AG09309 (cell line): ENCODE data around the gene GNAT1.

Experiments used
- DNase-seq: peaks from one replicate; pipeline ENCODE4 v3.0.0-alpha.2; 2010; ENCODE audit warnings: low read depth
- H3K4me3 ChIP-seq: 2 replicates; pipeline ENCODE4 v1.5.1; 2011; ENCODE audit warnings: mild to moderate bottlenecking, low read depth, low read length, moderate library complexity; ENCODE audit not compliant: control insufficient read depth
- CTCF ChIP-seq: IDR thresholded peaks from 2 replicates; pipeline ENCODE4 v1.5.1; 2011; ENCODE audit warnings: mild to moderate bottlenecking, low read depth, low read length, inconsistent platforms; ENCODE audit not compliant: insufficient read depth, control insufficient read depth; ENCODE audit errors: missing control alignments

The GNAT1 gene

GRCh38 chr3:50237754-50238548 is 46.5 kb downstream of the GNAT1 start:
- peak; percentile 62 for DNase-seq
- TF ChIP-seq CTCF = no peak
- peak overlapping the region; percentile 93 for H3K4me3 ChIP-seq

- TF ChIP-seq CTCF = no peak
- H3K4me3 ChIP-seq = peak overlapping the region; percentile 93
- no peak for DNase-seq
Measured at GRCh38 chr3:50238549-50239026, 47.2 kb downstream of the GNAT1 start.

- DNase-seq = no peak
- no peak overlapping the region for H3K4me3 ChIP-seq
- TF ChIP-seq CTCF = no peak
Measured at GRCh38 chr3:50239649-50240048, 48.2 kb downstream of the GNAT1 start.

- no peak for DNase-seq
- no peak for TF ChIP-seq CTCF
- no peak overlapping the region for H3K4me3 ChIP-seq
Measured at GRCh38 chr3:50241163-50241562, 49.8 kb downstream of the GNAT1 start.

- no peak overlapping the region for H3K4me3 ChIP-seq
- DNase-seq = no peak
- no peak for TF ChIP-seq CTCF
Measured at GRCh38 chr3:50241713-50242380, 50.4 kb downstream of the GNAT1 start.

GRCh38 chr3:50242381-50242770 is 51.0 kb downstream of the GNAT1 start:
- no peak for TF ChIP-seq CTCF
- DNase-seq = no peak
- H3K4me3 ChIP-seq = no peak overlapping the region
